Activated CD8-positive, alpha-beta T cell treated with anti-CD3 and anti-CD28 coated beads for 36 hours (primary cell): ENCODE measurements around the gene L2HGDH. TPM values are rescaled to one million over a fixed set of nuclear protein-coding genes. Genes with fewer than 3 reads are reported as not detected.
A peak's percentile ranks its signal among the peaks of the same experiment; 100 is the strongest.
"Not testable (repeated sequence)": the region's sequence is repeated elsewhere in the genome, so short reads cannot be mapped to it uniquely, and the experiment has no call there.

Experiments
- ATAC-seq: fragments of 200-7000 bp; cut with Tn5 transposase; one replicate; pipeline ENCODE4 v1.10.0; 2021; ENCODE audit warnings: mild to moderate bottlenecking, moderate library complexity
- CTCF ChIA-PET: fragments of 350-600 bp; sonication (Branson Sonifier 250); formaldehyde crosslinking; loops from one replicate; lab custom pipeline; 2021; ENCODE audit warnings: antibody characterized with exemption; lab: Charles Lee
- POLR2A ChIA-PET: fragments of 350-600 bp; sonication (Branson Sonifier 250); formaldehyde crosslinking; loops from one replicate; lab custom pipeline; 2021; ENCODE audit warnings: antibody characterized with exemption; lab: Charles Lee
- DNase-seq: peaks from one replicate; pipeline ENCODE4 v3.0.0-alpha.2; 2020
- H3K27ac Mint-ChIP-seq: one replicate; pipeline ENCODE4 v1.8.0; 2021; ENCODE audit warnings: mild to moderate bottlenecking, mixed read lengths
- H3K27me3 Mint-ChIP-seq: one replicate; pipeline ENCODE4 v1.8.0; 2021; ENCODE audit warnings: mixed read lengths
- H3K36me3 Mint-ChIP-seq: one replicate; pipeline ENCODE4 v1.8.0; 2021; ENCODE audit warnings: low read depth, mixed read lengths
- H3K4me1 Mint-ChIP-seq: one replicate; pipeline ENCODE4 v1.8.0; 2021; ENCODE audit warnings: low read depth, mixed read lengths
- H3K4me3 Mint-ChIP-seq: one replicate; pipeline ENCODE4 v1.8.0; 2021; ENCODE audit warnings: mild to moderate bottlenecking, moderate library complexity, mixed read lengths
- H3K9me3 Mint-ChIP-seq: one replicate; pipeline ENCODE4 v1.8.0; 2021; ENCODE audit warnings: mixed read lengths
- intact Hi-C: fragments of 100-400 bp; cut with micrococcal nuclease; formaldehyde crosslinking; loops from one replicate; pipeline ENCODE4 v1.10.0; 2022
- total RNA-seq, 2 experiments: library from RNA; stranded (reverse); gene quantifications; one replicate each; pipeline ENCODE4 v1.2.3, GENCODE V29; 2021
- TF ChIP-seq, protein P1 (sequence below): fragments of 200-600 bp; IDR thresholded peaks from one replicate; pipeline ENCODE4 v1.8.0; 2022; ENCODE audit warnings: antibody characterized with exemption, mild to moderate bottlenecking

Gene L2HGDH
- total RNA-seq, 2 experiments from 2014 or later = 18.4 to 18.8 TPM

- no peak overlapping the region for H3K4me3 Mint-ChIP-seq
- DNase-seq (no peak), ATAC-seq (no peak)
- TF ChIP-seq, protein P1, sequence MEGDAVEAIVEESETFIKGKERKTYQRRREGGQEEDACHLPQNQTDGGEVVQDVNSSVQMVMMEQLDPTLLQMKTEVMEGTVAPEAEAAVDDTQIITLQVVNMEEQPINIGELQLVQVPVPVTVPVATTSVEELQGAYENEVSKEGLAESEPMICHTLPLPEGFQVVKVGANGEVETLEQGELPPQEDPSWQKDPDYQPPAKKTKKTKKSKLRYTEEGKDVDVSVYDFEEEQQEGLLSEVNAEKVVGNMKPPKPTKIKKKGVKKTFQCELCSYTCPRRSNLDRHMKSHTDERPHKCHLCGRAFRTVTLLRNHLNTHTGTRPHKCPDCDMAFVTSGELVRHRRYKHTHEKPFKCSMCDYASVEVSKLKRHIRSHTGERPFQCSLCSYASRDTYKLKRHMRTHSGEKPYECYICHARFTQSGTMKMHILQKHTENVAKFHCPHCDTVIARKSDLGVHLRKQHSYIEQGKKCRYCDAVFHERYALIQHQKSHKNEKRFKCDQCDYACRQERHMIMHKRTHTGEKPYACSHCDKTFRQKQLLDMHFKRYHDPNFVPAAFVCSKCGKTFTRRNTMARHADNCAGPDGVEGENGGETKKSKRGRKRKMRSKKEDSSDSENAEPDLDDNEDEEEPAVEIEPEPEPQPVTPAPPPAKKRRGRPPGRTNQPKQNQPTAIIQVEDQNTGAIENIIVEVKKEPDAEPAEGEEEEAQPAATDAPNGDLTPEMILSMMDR = no peak
- peaks cover 30% of the 10 kb centered on the region for H3K4me1 Mint-ChIP-seq
- POLR2A ChIA-PET = interaction anchor here (0.8 to 1.8 kb wide), 3 partner anchors 9 to 213 kb away, joined by 3 to 6 read pairs (median 3); partner anchors contain the start of gene MAP4K5
- intact Hi-C loops = loop anchor here (2.0 kb wide), 1 partner anchor 211 kb away; no protein-coding TSS in a partner anchor
- H3K9me3 Mint-ChIP-seq = no peaks in the 10 kb centered on the region
- peaks cover 16% of the 10 kb centered on the region for H3K36me3 Mint-ChIP-seq
- CTCF ChIA-PET = interaction anchor here (0.9 to 3.6 kb wide), 13 partner anchors 9 to 212 kb away, joined by 3 to 15 read pairs (median 6); partner anchors contain the start of genes CDKL1 and MAP4K5
- H3K27ac Mint-ChIP-seq = peak overlapping the region; percentile 40
- H3K27me3 Mint-ChIP-seq = no peaks in the 10 kb centered on the region
These were observed 7.7 kb upstream of the L2HGDH start for GRCh38 chr14:50319721-50320120.

- Mint-ChIP-seq H3K27ac (no peak overlapping the region), H3K4me3 (no peak overlapping the region), H3K9me3 (peaks cover under 1% of the 10 kb centered on the region), H3K36me3 (peaks cover 15% of the 10 kb centered on the region), H3K27me3 (no peaks in the 10 kb centered on the region), H3K4me1 (peaks cover 31% of the 10 kb centered on the region)
- DNase-seq = no peak
- ChIA-PET CTCF (interaction anchor here (0.9 to 3.6 kb wide), 3 partner anchors 9 to 78 kb away, joined by 4 to 14 read pairs (median 4); partner anchors contain the start of gene CDKL1), POLR2A (interaction anchor here (1.0 kb wide), 1 partner anchor 8 kb away, joined by 3 read pairs; no protein-coding TSS in a partner anchor)
- intact Hi-C loops = no loop called here
- ATAC-seq = no peak
- TF ChIP-seq, protein P1 = no peak
These were observed 7.3 kb upstream of the L2HGDH start for GRCh38 chr14:50319293-50319692.

DNA sequence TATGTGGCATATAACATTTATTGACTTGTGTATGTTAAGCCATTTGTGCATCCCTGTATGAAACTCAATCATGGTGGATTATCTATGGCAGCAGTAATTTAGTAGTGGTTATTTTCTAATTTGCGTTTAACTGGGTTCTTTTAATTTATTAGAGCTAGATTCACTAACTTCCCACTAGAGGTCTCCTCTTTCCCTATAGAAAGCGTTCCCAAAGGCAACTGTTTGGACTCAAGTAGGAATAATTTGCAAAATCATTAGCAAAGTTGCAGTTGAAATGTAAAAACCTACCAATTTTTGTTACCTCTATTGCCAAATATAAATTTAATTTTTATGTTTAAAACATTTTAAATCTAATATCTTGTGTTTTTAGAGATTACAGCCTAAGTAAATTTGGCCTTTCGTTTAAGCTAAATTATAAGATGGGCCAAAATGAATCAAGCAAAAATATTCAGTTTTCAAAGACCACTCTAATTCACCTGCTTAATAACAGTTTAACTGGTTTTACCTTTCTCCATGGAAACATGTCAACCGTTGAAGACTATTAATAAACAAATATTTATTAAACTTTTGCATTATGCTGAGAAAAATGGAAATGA lies 6.1 kb upstream of the L2HGDH start:
- Mint-ChIP-seq H3K27ac (no peak overlapping the region), H3K4me1 (peaks cover 42% of the 10 kb centered on the region), H3K9me3 (peaks cover 8% of the 10 kb centered on the region), H3K27me3 (no peaks in the 10 kb centered on the region), H3K4me3 (no peak overlapping the region), H3K36me3 (peaks cover 20% of the 10 kb centered on the region)
- CTCF ChIA-PET = interaction anchor here (0.8 to 1.6 kb wide), 6 partner anchors 17 to 453 kb away, joined by 3 to 6 read pairs (median 3); partner anchors contain the start of gene MAP4K5
- ATAC-seq (no peak), DNase-seq (no peak)
- TF ChIP-seq, protein P1 = peak; percentile 58
- POLR2A ChIA-PET = no interaction called here
- intact Hi-C loops = no loop called here

- H3K4me3 Mint-ChIP-seq = peak overlapping the region; percentile 26
- H3K27ac Mint-ChIP-seq, H3K9me3 Mint-ChIP-seq, CTCF ChIA-PET, ATAC-seq, H3K27me3 Mint-ChIP-seq: not testable (repeated sequence)
- H3K36me3 Mint-ChIP-seq = peaks cover 24% of the 10 kb centered on the region
- intact Hi-C loops = loop anchor here (5.0 kb wide), 1 partner anchor 82 kb away; the partner anchor contains the start of gene SOS2
- peaks cover 42% of the 10 kb centered on the region for H3K4me1 Mint-ChIP-seq
- POLR2A ChIA-PET = interaction anchor here (0.6 kb wide), 1 partner anchor 471 kb away, joined by 3 read pairs; no protein-coding TSS in a partner anchor
- peak; percentile 24 for DNase-seq
These were observed 2.1 kb upstream of the L2HGDH start for GRCh38 chr14:50314098-50314497.

DNA sequence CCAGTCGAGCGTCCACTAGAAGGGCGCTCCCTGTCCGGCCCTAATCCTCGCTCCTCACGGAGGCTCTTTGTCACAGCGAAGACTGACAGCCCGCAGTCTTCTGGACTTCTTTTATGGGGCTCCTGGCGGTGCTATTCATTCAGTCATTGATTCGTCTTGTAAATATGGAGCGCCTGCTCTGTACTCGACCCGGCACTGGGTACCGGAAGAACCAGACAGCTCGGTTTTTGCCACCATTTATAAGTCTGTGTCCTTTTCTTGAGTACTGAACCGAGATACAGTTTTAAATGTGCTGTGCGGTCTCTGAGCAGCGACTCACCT lies 665 bp upstream of the L2HGDH start:
- Mint-ChIP-seq H3K4me3 (peak overlapping the region; percentile 88), H3K36me3 (peaks cover 27% of the 10 kb centered on the region), H3K27me3 (no peaks in the 10 kb centered on the region), H3K4me1 (peaks cover 36% of the 10 kb centered on the region), H3K27ac (peak overlapping the region; percentile 98), H3K9me3 (peaks cover 8% of the 10 kb centered on the region)
- intact Hi-C loops = loop anchor here (5.0 kb wide), 1 partner anchor 80 kb away; the partner anchor contains the start of gene SOS2
- ATAC-seq (peak; percentile 34), DNase-seq (peak; percentile 65)
- CTCF ChIA-PET = interaction anchor here (1.2 to 3.2 kb wide), 3 partner anchors 9 to 451 kb away, joined by 3 to 35 read pairs (median 6); no protein-coding TSS in a partner anchor
- TF ChIP-seq, protein P1 = no peak
- POLR2A ChIA-PET = interaction anchor here (0.9 to 2.3 kb wide), 4 partner anchors 8 to 352 kb away, joined by 3 to 18 read pairs (median 6); no protein-coding TSS in a partner anchor
